Uterus (tissue), 4 donors: ENCODE results near the gene CHMP4A. TPM values are rescaled to one million over a fixed set of nuclear protein-coding genes. Genes with fewer than 3 reads are reported as not detected.

ENCODE experiments used
- DNase-seq, 2 donors: peaks; one replicate each; pipeline ENCODE4 v3.0.0-alpha.2; 2019 to 2020
- H3K27ac ChIP-seq, 2 donors: fragments of 200-600 bp; sonication (generic); 1 replicate in 1 of 2; 2 replicates in 1 of 2; pipeline ENCODE4 v1.5.1; 2016 to 2018
- H3K27me3 ChIP-seq, 2 donors: fragments of 200-600 bp; sonication (generic); one replicate each; pipeline ENCODE4 v1.5.1; 2018 to 2019; ENCODE audit warnings: control low read depth in 1 of 2
- H3K36me3 ChIP-seq, 2 donors: fragments of 200-600 bp; sonication (generic); one replicate each; pipeline ENCODE4 v1.5.1; 2019; ENCODE audit warnings: control low read depth in 1 of 2
- H3K4me1 ChIP-seq, 2 donors: fragments of 200-600 bp; sonication (generic); one replicate each; pipeline ENCODE4 v1.5.1; 2018 to 2019; ENCODE audit warnings: control low read depth in 1 of 2
- H3K4me3 ChIP-seq, 2 donors: fragments of 200-600 bp; sonication (generic); 1 replicate in 1 of 2; 2 replicates in 1 of 2; pipeline ENCODE4 v1.5.1; 2018 to 2019; ENCODE audit warnings: mild to moderate bottlenecking in 1 of 2
- H3K9me3 ChIP-seq, 2 donors: fragments of 200-600 bp; sonication (generic); one replicate each; pipeline ENCODE4 v1.5.1; 2019; ENCODE audit warnings: control low read depth in 1 of 2
- POLR2A ChIP-seq, 2 donors: fragments of 450-650 bp; IDR thresholded peaks; one replicate each; pipeline ENCODE4 v1.6.1; 2016; ENCODE audit warnings: antibody characterized with exemption in 2 of 2, mild to moderate bottlenecking in 1 of 2, moderate library complexity in 1 of 2
- intact Hi-C: fragments of 100-400 bp; cut with DNase I; formaldehyde crosslinking; loops from one replicate; pipeline ENCODE4 v1.15.1; 2023; ENCODE audit warnings: low total_unique reads
- total RNA-seq, 4 donors: library from RNA; depleted of rRNA in 3 of 4; stranded (reverse); fragments of >200 nt in 3 of 4; gene quantifications; one replicate each; pipeline versions ENCODE4 v1.1.0 to v1.2.4, GENCODE V29; 2014 to 2023
- TF ChIP-seq, protein P1 (sequence below), 4 experiments: fragments of 200-600 bp in 2 of 4; fragments of 450-650 bp in 2 of 4; sonication (generic) in 2 of 4; IDR thresholded peaks; one replicate each; pipeline ENCODE4 v1.5.1; 2016 to 2019; ENCODE audit warnings: antibody characterized with exemption in 4 of 4, mild to moderate bottlenecking in 2 of 4, moderate library complexity in 1 of 4
- donor health status: DM: yes; HTN: yes; CAD: no.

Gene CHMP4A
- total RNA-seq, 4 donors from 2014 or later: 6.8 to 53.3 (median 33.9) TPM

DNA sequence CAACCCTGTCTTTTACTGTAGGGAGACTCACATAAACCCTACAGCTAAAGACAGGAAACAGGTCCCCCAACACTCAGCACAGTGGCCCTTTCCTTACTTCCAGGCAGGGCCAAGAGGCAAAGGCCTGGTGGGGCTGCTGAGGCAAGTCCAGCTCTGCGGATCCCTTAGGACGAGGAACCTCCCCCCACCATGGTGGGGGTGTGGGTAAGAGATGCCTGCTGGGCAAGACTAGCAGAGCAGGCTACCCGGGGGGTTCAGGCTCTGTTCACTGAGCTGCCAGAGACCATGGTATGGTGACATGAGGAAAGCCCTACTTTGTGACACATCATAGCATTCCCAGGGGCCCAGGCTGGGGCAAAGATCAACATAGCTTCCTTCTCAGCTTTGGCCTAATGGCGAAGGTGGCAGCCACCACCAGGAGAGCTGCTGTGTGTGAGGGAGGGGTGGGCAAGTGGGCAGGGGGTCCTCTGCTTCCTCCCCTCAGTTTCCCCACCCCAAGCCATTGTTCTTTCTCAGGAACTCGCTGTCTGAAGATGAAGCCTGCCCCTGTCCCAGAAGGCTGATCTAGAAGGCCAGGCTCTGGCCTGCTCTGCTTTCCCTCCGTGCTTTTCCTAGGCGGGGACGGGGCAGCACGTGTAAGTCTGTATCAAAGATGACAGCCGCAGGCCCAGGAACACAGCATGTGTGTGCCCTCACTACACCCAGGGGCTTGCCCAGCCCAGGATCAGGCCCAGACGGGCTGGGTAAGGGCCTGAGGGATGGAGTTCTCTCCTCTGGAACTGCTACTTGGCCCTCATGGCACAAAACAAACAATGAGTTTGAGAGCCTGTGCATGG is 39.2 kb upstream of the CHMP4A start:
- H3K27me3 ChIP-seq: no peaks in the 10 kb centered on the region
- no peaks in the 10 kb centered on the region for H3K4me1 ChIP-seq
- intact Hi-C loops: no loop called here
- no peaks in the 10 kb centered on the region for H3K36me3 ChIP-seq
- no peak for TF ChIP-seq POLR2A (IDR thresholded peaks at IDR 0.05)
- TF ChIP-seq, protein P1, sequence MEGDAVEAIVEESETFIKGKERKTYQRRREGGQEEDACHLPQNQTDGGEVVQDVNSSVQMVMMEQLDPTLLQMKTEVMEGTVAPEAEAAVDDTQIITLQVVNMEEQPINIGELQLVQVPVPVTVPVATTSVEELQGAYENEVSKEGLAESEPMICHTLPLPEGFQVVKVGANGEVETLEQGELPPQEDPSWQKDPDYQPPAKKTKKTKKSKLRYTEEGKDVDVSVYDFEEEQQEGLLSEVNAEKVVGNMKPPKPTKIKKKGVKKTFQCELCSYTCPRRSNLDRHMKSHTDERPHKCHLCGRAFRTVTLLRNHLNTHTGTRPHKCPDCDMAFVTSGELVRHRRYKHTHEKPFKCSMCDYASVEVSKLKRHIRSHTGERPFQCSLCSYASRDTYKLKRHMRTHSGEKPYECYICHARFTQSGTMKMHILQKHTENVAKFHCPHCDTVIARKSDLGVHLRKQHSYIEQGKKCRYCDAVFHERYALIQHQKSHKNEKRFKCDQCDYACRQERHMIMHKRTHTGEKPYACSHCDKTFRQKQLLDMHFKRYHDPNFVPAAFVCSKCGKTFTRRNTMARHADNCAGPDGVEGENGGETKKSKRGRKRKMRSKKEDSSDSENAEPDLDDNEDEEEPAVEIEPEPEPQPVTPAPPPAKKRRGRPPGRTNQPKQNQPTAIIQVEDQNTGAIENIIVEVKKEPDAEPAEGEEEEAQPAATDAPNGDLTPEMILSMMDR (IDR thresholded peaks at IDR 0.05): no peak
- no peaks in the 10 kb centered on the region for H3K9me3 ChIP-seq
- H3K4me3 ChIP-seq: no peak overlapping the region
- no peak for DNase-seq
- H3K27ac ChIP-seq: no peak overlapping the region

DNA sequence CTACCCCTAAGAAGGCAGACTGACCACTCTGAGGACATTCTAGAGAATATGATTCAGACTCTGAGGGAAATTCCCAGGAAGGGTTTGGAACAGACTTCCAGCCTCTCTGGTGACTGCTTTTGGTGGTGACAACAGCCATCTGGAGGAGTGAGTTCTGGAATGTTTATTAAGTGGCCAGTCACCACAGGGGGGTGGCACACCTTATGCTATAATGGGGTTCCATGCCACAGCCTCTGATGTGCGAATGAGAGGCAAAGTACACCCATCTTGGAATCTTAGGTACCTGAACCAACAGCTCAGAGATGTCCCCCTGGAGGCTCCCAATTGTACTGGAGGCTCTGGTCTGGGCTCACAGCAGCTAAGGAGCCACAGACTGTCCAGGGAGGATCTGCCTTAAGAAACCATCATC is 38.6 kb upstream of the CHMP4A start:
- no peak overlapping the region for H3K27ac ChIP-seq
- no peaks in the 10 kb centered on the region for H3K4me1 ChIP-seq
- H3K4me3 ChIP-seq: no peak overlapping the region
- intact Hi-C loops: no loop called here
- H3K27me3 ChIP-seq: no peaks in the 10 kb centered on the region
- DNase-seq: no peak
- H3K36me3 ChIP-seq: no peaks in the 10 kb centered on the region
- no peak for TF ChIP-seq POLR2A (IDR thresholded peaks at IDR 0.05)
- TF ChIP-seq, protein P1 (IDR thresholded peaks at IDR 0.05): no peak
- H3K9me3 ChIP-seq: no peaks in the 10 kb centered on the region

DNA sequence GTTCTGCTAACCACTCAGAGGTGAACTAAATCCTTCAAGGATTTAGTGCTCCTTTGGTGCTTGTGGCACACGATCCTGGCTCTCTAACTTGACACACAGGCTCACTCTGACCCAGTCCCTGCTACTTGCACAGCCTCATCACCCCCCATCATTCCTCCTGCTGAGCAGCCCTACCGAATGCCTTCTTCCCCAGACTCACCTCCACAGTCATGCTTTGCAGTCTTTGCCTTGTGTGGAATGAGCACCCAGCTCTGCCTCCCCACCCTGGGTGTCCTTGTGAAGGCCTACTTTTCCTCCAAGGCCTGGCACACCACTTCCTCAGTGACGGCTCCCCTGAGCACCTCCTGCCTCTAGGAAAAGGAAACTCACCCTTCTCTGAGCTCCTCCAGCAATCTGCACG is 37.1 kb upstream of the CHMP4A start:
- H3K36me3 ChIP-seq: no peaks in the 10 kb centered on the region
- no peaks in the 10 kb centered on the region for H3K9me3 ChIP-seq
- no peaks in the 10 kb centered on the region for H3K27me3 ChIP-seq
- no peak overlapping the region for H3K4me3 ChIP-seq
- intact Hi-C loops: no loop called here
- no peak overlapping the region for H3K27ac ChIP-seq
- H3K4me1 ChIP-seq: no peaks in the 10 kb centered on the region
- DNase-seq: no peak
- TF ChIP-seq POLR2A (IDR thresholded peaks at IDR 0.05): no peak
- TF ChIP-seq, protein P1 (IDR thresholded peaks at IDR 0.05): no peak

DNA sequence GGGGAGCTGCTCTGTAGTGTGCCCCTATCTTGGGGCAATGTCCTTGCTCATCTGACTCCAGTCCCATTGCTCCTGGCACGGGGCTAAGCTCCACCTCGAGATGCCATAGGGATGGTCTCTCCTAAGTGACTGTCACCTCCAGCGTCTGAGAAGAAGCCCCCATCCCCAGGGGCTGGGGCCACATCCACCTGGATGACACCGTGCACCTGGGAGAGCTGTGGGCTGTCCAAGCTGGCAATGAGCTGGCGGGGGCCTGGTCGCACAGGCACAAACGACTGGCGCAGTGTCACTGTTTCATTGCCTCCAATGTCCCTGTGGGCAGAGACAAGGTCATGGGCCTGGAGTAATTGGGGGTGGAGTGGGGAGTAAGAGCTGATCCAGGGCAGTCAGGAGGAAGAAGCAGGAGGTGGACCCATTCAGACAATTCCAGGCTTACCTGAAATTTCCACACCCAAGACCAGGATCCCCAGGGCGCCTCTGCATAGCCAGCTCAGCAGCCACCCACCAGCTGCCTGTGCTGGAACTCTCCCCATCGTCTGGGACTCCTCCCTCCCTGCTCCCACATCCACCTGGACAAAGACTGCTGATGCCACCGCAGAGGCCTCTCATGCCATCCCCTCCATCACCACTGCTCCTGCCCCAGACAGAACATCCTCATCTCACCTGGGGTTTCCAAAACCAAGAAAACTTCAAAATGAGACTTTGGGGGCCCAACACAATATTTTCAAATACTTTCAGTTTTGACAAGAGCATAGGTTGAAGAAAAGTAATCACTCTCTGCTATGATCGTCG is 36.1 kb upstream of the CHMP4A start:
- no peak overlapping the region for H3K27ac ChIP-seq
- no peaks in the 10 kb centered on the region for H3K36me3 ChIP-seq
- intact Hi-C loops: loop anchor here (10.0 kb wide), 1 partner anchor 45 kb away; the partner anchor contains the start of genes DHRS1 and NOP9
- no peaks in the 10 kb centered on the region for H3K27me3 ChIP-seq
- no peaks in the 10 kb centered on the region for H3K9me3 ChIP-seq
- TF ChIP-seq POLR2A (IDR thresholded peaks at IDR 0.05): no peak
- TF ChIP-seq, protein P1 (IDR thresholded peaks at IDR 0.05): no peak
- H3K4me1 ChIP-seq: no peaks in the 10 kb centered on the region
- no peak overlapping the region for H3K4me3 ChIP-seq
- no peak for DNase-seq

DNA sequence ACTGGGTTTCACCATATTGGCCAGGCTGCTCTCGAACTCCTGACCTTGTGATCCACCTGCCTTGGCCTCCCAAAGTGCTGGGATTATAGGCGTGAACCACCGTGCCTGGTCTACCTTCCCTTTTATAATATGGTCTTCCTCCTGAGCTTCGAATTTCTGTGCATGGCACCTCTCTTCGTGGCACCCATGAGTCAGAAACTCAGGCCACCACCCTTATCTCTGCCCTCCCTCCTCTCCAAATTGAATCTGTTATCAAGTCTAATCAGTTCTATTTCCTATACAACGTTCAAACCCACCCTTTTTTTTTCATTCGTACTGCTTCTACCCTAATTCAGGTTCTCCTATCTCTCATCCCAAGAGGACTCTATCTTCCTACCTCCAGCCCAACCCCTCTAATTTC is 34.1 kb upstream of the CHMP4A start:
- no peaks in the 10 kb centered on the region for H3K4me1 ChIP-seq
- intact Hi-C loops: loop anchor here (10.0 kb wide), 1 partner anchor 47 kb away; the partner anchor contains the start of genes DHRS1 and NOP9
- DNase-seq: no peak
- no peaks in the 10 kb centered on the region for H3K27me3 ChIP-seq
- H3K4me3 ChIP-seq: no peak overlapping the region
- H3K36me3 ChIP-seq: no peaks in the 10 kb centered on the region
- H3K27ac ChIP-seq: no peak overlapping the region
- TF ChIP-seq POLR2A (IDR thresholded peaks at IDR 0.05): no peak
- TF ChIP-seq, protein P1 (IDR thresholded peaks at IDR 0.05): no peak
- no peaks in the 10 kb centered on the region for H3K9me3 ChIP-seq
